K562 (cell line): ENCODE results near the gene PDGFA. TPM values are rescaled to one million over a fixed set of nuclear protein-coding genes. Genes with fewer than 3 reads are reported as not detected.
"Not testable (repeated sequence)": the region's sequence is repeated elsewhere in the genome, so short reads cannot be mapped to it uniquely, and the experiment has no call there.

Experiments used
- ATAC-seq: fragments of 200-7000 bp; cut with Tn5 transposase; 3 replicates; pipeline ENCODE4 v1.9.1; 2020; ENCODE audit warnings: moderate library complexity
- BruUV-seq: library from RNA; stranded (reverse); fragments of 400-500 nt; replicated peaks from 2 replicates; lab custom pipeline; 2021; lab: Mats Ljungman, UMichigan
- CTCF ChIA-PET: fragments of 300-600 bp; formaldehyde crosslinking; extraction: SDS; loops from one replicate; lab custom pipeline; 2021; ENCODE audit warnings: low intra/inter-chr PET ratio; lab: Yijun Ruan, JAX
- POLR2A ChIA-PET: fragments of 300-600, 350-650 bp; sonication (Branson Sonifier 250); formaldehyde crosslinking; extraction: SDS; loops from one replicate; lab custom pipeline; 2021; ENCODE audit warnings: antibody characterized with exemption, inconsistent platforms; lab: Yijun Ruan, JAX
- DNase-seq, 4 experiments: peaks; one replicate each; pipeline versions ENCODE4 v3.0.0 to v3.0.0-alpha.2; 2011 to 2018; ENCODE audit warnings: low spot score in 3 of 4, mixed read lengths in 3 of 4; ENCODE audit errors: extremely low read depth in 1 of 4
- FAIRE-seq: peaks from 2 replicates; lab custom pipeline; 2011; peaks lifted over from hg19 to GRCh38; lab: Jason Lieb, UNC
- H2AFZ ChIP-seq: 2 replicates; pipeline ENCODE4 v1.6.0; 2011; ENCODE audit warnings: low read depth, low read length, control low read depth, inconsistent platforms
- H3K27ac ChIP-seq: fragments of 200-600 bp; 3 replicates; pipeline ENCODE4 v1.8.0; 2011; ENCODE audit warnings: low read depth, mild to moderate bottlenecking, control low read depth, inconsistent platforms, low read length, moderate library complexity, mixed read lengths; ENCODE audit errors: extremely low read depth
- H3K27me3 ChIP-seq, 2 experiments: fragments of 300-600 bp in 1 of 2; 2 replicates in 1 of 2; 3 replicates in 1 of 2; pipeline versions ENCODE4 v1.6.0 to v1.8.0; 2011; ENCODE audit warnings: inconsistent platforms in 2 of 2, low read length in 2 of 2, mild to moderate bottlenecking in 1 of 2, mixed read lengths in 1 of 2, moderate library complexity in 1 of 2; ENCODE audit not compliant: control insufficient read depth in 2 of 2, insufficient read depth in 2 of 2
- H3K36me3 ChIP-seq: fragments of 300-600 bp; 3 replicates; pipeline ENCODE4 v1.8.0; 2011; ENCODE audit warnings: mild to moderate bottlenecking, low read length, inconsistent platforms; ENCODE audit not compliant: control insufficient read depth, insufficient read depth
- H3K4me1 ChIP-seq, 2 experiments: fragments of 200-600 bp in 1 of 2; replicated peaks in 1 of 2; 2 replicates in 1 of 2; 3 replicates in 1 of 2; pipeline versions ENCODE4 v1.5.1 to v1.8.0; 2011; ENCODE audit warnings: inconsistent platforms in 2 of 2, low read length in 2 of 2, mild to moderate bottlenecking in 1 of 2, mixed read lengths in 1 of 2, moderate library complexity in 1 of 2; ENCODE audit not compliant: control insufficient read depth in 2 of 2, insufficient read depth in 2 of 2
- H3K4me2 ChIP-seq: 2 replicates; pipeline ENCODE4 v1.6.1; 2011; ENCODE audit warnings: low read length, control low read depth, inconsistent platforms, mixed read lengths; ENCODE audit not compliant: insufficient read depth
- H3K4me3 ChIP-seq: fragments of 200-600 bp; sonication (generic), shearing (Covaris generic); 2 replicates; pipeline ENCODE4 v1.5.1; 2016; ENCODE audit warnings: control low read depth, inconsistent platforms
- H3K79me2 ChIP-seq: fragments of 200-600 bp; 3 replicates; pipeline ENCODE4 v1.8.0; 2011; ENCODE audit warnings: low read length, inconsistent platforms; ENCODE audit not compliant: control insufficient read depth, insufficient read depth
- H3K9ac ChIP-seq, 2 experiments: 2 replicates each; pipeline versions ENCODE4 v1.6.0 to v1.6.1; 2011; ENCODE audit warnings: low read depth in 2 of 2, low read length in 2 of 2, control low read depth in 1 of 2, inconsistent platforms in 1 of 2, mild to moderate bottlenecking in 1 of 2, mixed read lengths in 1 of 2; ENCODE audit not compliant: insufficient read depth in 1 of 2
- H3K9me1 ChIP-seq: one replicate; pipeline ENCODE4 v1.6.0; 2011; ENCODE audit warnings: inconsistent platforms, mild to moderate bottlenecking, low read length, moderate library complexity; ENCODE audit not compliant: control insufficient read depth, insufficient read depth
- H3K9me3 ChIP-seq: replicated peaks from 2 replicates; pipeline ENCODE4 v1.5.1; 2011; ENCODE audit warnings: low read depth, low read length, inconsistent platforms; ENCODE audit not compliant: control insufficient read depth, insufficient read depth
- H4K20me1 ChIP-seq: replicated peaks from 2 replicates; pipeline ENCODE4 v1.6.1; 2011; ENCODE audit warnings: low read length, inconsistent platforms, mixed read lengths; ENCODE audit not compliant: control insufficient read depth, insufficient read depth
- BRD9 ChIP-seq: fragments of 450-650 bp; IDR thresholded peaks from 2 replicates; pipeline ENCODE4 v1.6.1; 2018; ENCODE audit warnings: low read depth; ENCODE audit not compliant: partially characterized antibody
- POLR2G ChIP-seq: fragments of 200-400 bp; formaldehyde crosslinking; IDR thresholded peaks from 2 replicates; pipeline ENCODE4 v1.6.1; 2017; ENCODE audit warnings: low read depth, mild to moderate bottlenecking, antibody characterized with exemption, low read length, moderate library complexity
- SRF ChIP-seq, 2 experiments: fragments of 250-450, 450-650 bp in 1 of 2; sonication (Bioruptor Pico) in 1 of 2; sonication (generic) in 1 of 2; formaldehyde crosslinking; IDR thresholded peaks; 2 replicates each; pipeline versions ENCODE4 v1.5.0 to v1.5.1; 2020 to 2022; ENCODE audit warnings: mild to moderate bottlenecking in 1 of 2, missing genetic modification reagents in 1 of 2
- WGBS: fragments of 100-300 bp; shearing (Covaris generic); methylation state at CpG from one replicate; pipeline ENCODE4 v1.1.6; 2016; ENCODE audit warnings: low coverage, mixed read lengths; ENCODE audit not compliant: insufficient coverage; ENCODE audit errors: missing lambda C conversion rate; 5-methylcytosine and 5-hydroxymethylcytosine counted together
- in situ Hi-C: fragments of 300-500 bp; cut with MboI; formaldehyde crosslinking; loops from 4 replicates; pipeline ENCODE4 v1.15.0; 2018; ENCODE audit warnings: inconsistent platforms, mixed read lengths
- intact Hi-C: fragments of 100-400 bp; cut with micrococcal nuclease; formaldehyde crosslinking; loops from 2 replicates; pipeline ENCODE4 v1.14.2; 2022
- polyA plus RNA-seq, 8 experiments: library from polyadenylated mRNA; depleted of rRNA in 4 of 8; stranded (reverse) in 5 of 8; unstranded in 3 of 8; fragments of >200 nt; fragmentation: Nextera tagmentation in 2 of 8; fragmentation: Illumina TruSeq in 1 of 8; extraction: Ambion mirVana in 2 of 8; extraction: Trizol in 1 of 8; gene quantifications; 2 replicates each; pipeline versions ENCODE4 v1.2.1 to v1.2.3, GENCODE V29; 2011 to 2014; ENCODE audit warnings: inconsistent platforms in 1 of 8, missing spikeins in 1 of 8
- total RNA-seq, 7 experiments: library from RNA; depleted of rRNA in 6 of 7; stranded (reverse); fragments of >200 nt in 6 of 7; fragmentation: Illumina TruSeq in 2 of 7; extraction: Trizol in 2 of 7; gene quantifications; 2 replicates each; pipeline versions ENCODE4 v1.2.1 to v1.2.3, GENCODE V29; 2011 to 2021; ENCODE audit warnings: low replicate concordance in 1 of 7

PDGFA gene
- total and polyA plus RNA-seq, 9 of the 15 experiments (the other 6 are each of a cell fraction or from before 2014, with no cell fraction given): 2.5 to 10.2 (median 4.6) TPM

GRCh38 chr7:552868-553635 is 33.4 kb upstream of the PDGFA start (continued):
- TF ChIP-seq BRD9 (no peak), SRF (CRISPR knock-in tag; IDR thresholded peaks at IDR 0.05) (no peak)

- H3K27ac ChIP-seq, FAIRE-seq, H3K36me3 ChIP-seq, POLR2A ChIA-PET, H3K9me3 ChIP-seq, BruUV-seq, H3K4me2 ChIP-seq, H3K79me2 ChIP-seq, in situ Hi-C loops, DNase-seq, H4K20me1 ChIP-seq, CTCF ChIA-PET: not testable (repeated sequence)
- H3K4me1 ChIP-seq: peaks cover 0 to 30% of the 10 kb centered on the region in 2 experiments; a peak in 2 of 5 replicates
- 0 out of 2 replicates have a peak, but pooled peaks have one; percentile 9 for TF ChIP-seq POLR2G
- TF ChIP-seq, all 486 proteins: peak for 1; not testable (repeated sequence) for 485
- H2AFZ ChIP-seq, H3K9me1 ChIP-seq, intact Hi-C loops, H3K27me3 ChIP-seq, ATAC-seq, H3K9ac ChIP-seq, H3K4me3 ChIP-seq: not testable (repeated sequence)
- WGBS: 79% methylated on average over 11 of the region's 32 CpGs
Observed at GRCh38 chr7:552151-552867, 32.7 kb upstream of the PDGFA start.

- not testable (repeated sequence) for ATAC-seq, FAIRE-seq
Observed at GRCh38 chr7:551615-551970, 31.9 kb upstream of the PDGFA start.

More at GRCh38 chr7:551615-551970, 31.9 kb upstream of the PDGFA start:
- H3K27me3 ChIP-seq, H2AFZ ChIP-seq, H3K4me3 ChIP-seq, POLR2A ChIA-PET, intact Hi-C loops, H3K9me1 ChIP-seq, H3K9me3 ChIP-seq, in situ Hi-C loops, H3K79me2 ChIP-seq, DNase-seq, H3K4me2 ChIP-seq, H3K27ac ChIP-seq, H4K20me1 ChIP-seq, CTCF ChIA-PET, H3K36me3 ChIP-seq, H3K9ac ChIP-seq, BruUV-seq: not testable (repeated sequence)
- peaks cover 0 to 30% of the 10 kb centered on the region in 2 experiments; a peak in 2 of 5 replicates for H3K4me1 ChIP-seq
- WGBS: 91% methylated on average over 3 of the region's 9 CpGs
